Uterus (tissue), 4 donors: Measurements from ENCODE around the gene SPATA20. TPM values are rescaled to one million over a fixed set of nuclear protein-coding genes. Genes with fewer than 3 reads are reported as not detected.

Source experiments
- DNase-seq, 2 donors: peaks; one replicate each; pipeline ENCODE4 v3.0.0-alpha.2; 2019 to 2020
- H3K27ac ChIP-seq, 2 donors: fragments of 200-600 bp; sonication (generic); 1 replicate in 1 of 2; 2 replicates in 1 of 2; pipeline ENCODE4 v1.5.1; 2016 to 2018
- H3K27me3 ChIP-seq, 2 donors: fragments of 200-600 bp; sonication (generic); one replicate each; pipeline ENCODE4 v1.5.1; 2018 to 2019; ENCODE audit warnings: control low read depth in 1 of 2
- H3K36me3 ChIP-seq, 2 donors: fragments of 200-600 bp; sonication (generic); one replicate each; pipeline ENCODE4 v1.5.1; 2019; ENCODE audit warnings: control low read depth in 1 of 2
- H3K4me1 ChIP-seq, 2 donors: fragments of 200-600 bp; sonication (generic); one replicate each; pipeline ENCODE4 v1.5.1; 2018 to 2019; ENCODE audit warnings: control low read depth in 1 of 2
- H3K4me3 ChIP-seq, 2 donors: fragments of 200-600 bp; sonication (generic); 1 replicate in 1 of 2; 2 replicates in 1 of 2; pipeline ENCODE4 v1.5.1; 2018 to 2019; ENCODE audit warnings: mild to moderate bottlenecking in 1 of 2
- H3K9me3 ChIP-seq, 2 donors: fragments of 200-600 bp; sonication (generic); one replicate each; pipeline ENCODE4 v1.5.1; 2019; ENCODE audit warnings: control low read depth in 1 of 2
- CTCF ChIP-seq, 4 experiments: fragments of 200-600 bp in 2 of 4; fragments of 450-650 bp in 2 of 4; sonication (generic) in 2 of 4; IDR thresholded peaks; one replicate each; pipeline ENCODE4 v1.5.1; 2016 to 2019; ENCODE audit warnings: antibody characterized with exemption in 4 of 4, mild to moderate bottlenecking in 2 of 4, moderate library complexity in 1 of 4
- POLR2A ChIP-seq, 2 donors: fragments of 450-650 bp; IDR thresholded peaks; one replicate each; pipeline ENCODE4 v1.6.1; 2016; ENCODE audit warnings: antibody characterized with exemption in 2 of 2, mild to moderate bottlenecking in 1 of 2, moderate library complexity in 1 of 2
- intact Hi-C: fragments of 100-400 bp; cut with DNase I; formaldehyde crosslinking; loops from one replicate; pipeline ENCODE4 v1.15.1; 2023; ENCODE audit warnings: low total_unique reads
- total RNA-seq, 4 donors: library from RNA; depleted of rRNA in 3 of 4; stranded (reverse); fragments of >200 nt in 3 of 4; gene quantifications; one replicate each; pipeline versions ENCODE4 v1.1.0 to v1.2.4, GENCODE V29; 2014 to 2023
- donor health status: DM: yes; HTN: yes; CAD: no.

The SPATA20 gene
- total RNA-seq, 4 donors from 2014 or later, result 39.7 to 57.2 (median 46.2) TPM

- Histone ChIP-seq H3K9me3 (no peaks in the 10 kb centered on the region), H3K27me3 (no peaks in the 10 kb centered on the region), H3K36me3 (no peaks in the 10 kb centered on the region), H3K27ac (no peak overlapping the region), H3K4me3 (no peak overlapping the region), H3K4me1 (peaks cover 0 to 8% of the 10 kb centered on the region in 2 donors)
- no peak for DNase-seq
- TF ChIP-seq CTCF (IDR thresholded peaks at IDR 0.05), result no peak
- TF ChIP-seq POLR2A (IDR thresholded peaks at IDR 0.05), result no peak
- intact Hi-C loops, result no loop called here
These were observed 7.2 kb downstream of the SPATA20 start for GRCh38 chr17:50554201-50554600.

DNA sequence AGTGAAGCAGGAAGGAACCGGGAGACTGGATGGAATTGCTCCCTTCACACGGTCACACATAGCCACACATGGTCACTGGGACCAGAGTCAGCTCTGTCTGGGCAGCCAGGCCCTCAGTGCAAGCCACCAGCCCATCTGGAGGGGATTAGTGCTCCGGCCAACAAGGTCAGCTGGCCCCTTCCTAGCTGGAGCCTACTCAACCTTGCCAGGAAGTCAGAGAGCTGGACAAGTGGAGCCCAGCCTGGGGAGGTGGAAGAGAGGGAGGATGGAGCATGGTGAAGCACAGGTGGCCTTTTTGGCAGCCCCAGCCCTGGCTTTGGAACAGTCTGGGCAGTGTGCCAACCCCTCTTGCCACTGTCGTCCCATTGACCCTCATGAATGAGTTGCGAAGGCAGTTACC is 9.8 kb downstream of the SPATA20 start:
- Histone ChIP-seq H3K4me1 (peaks cover 0 to 25% of the 10 kb centered on the region in 2 donors), H3K4me3 (no peak overlapping the region), H3K9me3 (no peaks in the 10 kb centered on the region), H3K27ac (no peak overlapping the region), H3K27me3 (peaks cover 0 to 8% of the 10 kb centered on the region in 2 donors), H3K36me3 (no peaks in the 10 kb centered on the region)
- no peak for DNase-seq
- TF ChIP-seq CTCF (IDR thresholded peaks at IDR 0.05), result no peak
- no peak for TF ChIP-seq POLR2A (IDR thresholded peaks at IDR 0.05)
- intact Hi-C loops, result no loop called here

DNA sequence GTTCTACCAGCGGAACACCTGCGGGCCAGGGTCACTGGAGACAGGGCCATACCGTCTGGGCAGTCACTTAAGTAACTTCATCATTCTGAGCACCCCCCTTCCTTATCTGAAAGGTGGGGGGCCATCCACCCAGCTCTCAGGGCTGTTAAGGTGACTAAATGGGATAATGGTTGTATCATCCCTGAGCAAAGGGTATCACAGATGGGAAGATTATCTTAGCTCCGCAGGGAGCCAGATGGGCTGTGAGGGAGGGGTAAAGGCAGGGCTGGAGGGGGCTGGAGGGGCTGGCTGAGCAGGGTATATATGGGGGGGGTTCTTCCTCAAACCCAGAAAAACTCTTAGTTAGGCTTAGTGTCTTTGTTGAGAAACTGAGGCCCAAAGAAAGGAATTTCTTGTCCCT is 10.7 kb downstream of the SPATA20 start:
- TF ChIP-seq POLR2A (IDR thresholded peaks at IDR 0.05) (no peak), CTCF (IDR thresholded peaks at IDR 0.05) (no peak)
- H3K4me1 ChIP-seq, result peaks cover 0 to 33% of the 10 kb centered on the region in 2 donors
- no peak for DNase-seq
- H3K4me3 ChIP-seq, result no peak overlapping the region
- intact Hi-C loops, result no loop called here
- peaks cover 0 to 10% of the 10 kb centered on the region in 2 donors for H3K27me3 ChIP-seq
- no peaks in the 10 kb centered on the region for H3K36me3 ChIP-seq
- no peak overlapping the region for H3K27ac ChIP-seq
- H3K9me3 ChIP-seq, result no peaks in the 10 kb centered on the region

GRCh38 chr17:50558091-50558490 is 11.1 kb downstream of the SPATA20 start:
- Histone ChIP-seq H3K4me1 (peaks cover 0 to 34% of the 10 kb centered on the region in 2 donors), H3K27me3 (peaks cover 0 to 12% of the 10 kb centered on the region in 2 donors), H3K4me3 (no peak overlapping the region), H3K36me3 (no peaks in the 10 kb centered on the region), H3K9me3 (no peaks in the 10 kb centered on the region), H3K27ac (no peak overlapping the region)
- TF ChIP-seq CTCF (IDR thresholded peaks at IDR 0.05) (no peak), POLR2A (IDR thresholded peaks at IDR 0.05) (no peak)
- intact Hi-C loops, result no loop called here
- DNase-seq, result no peak

- peaks cover 0 to 12% of the 10 kb centered on the region in 2 donors for H3K27me3 ChIP-seq
- H3K36me3 ChIP-seq, result no peaks in the 10 kb centered on the region
- no peak for DNase-seq
- H3K4me1 ChIP-seq, result peaks cover 0 to 34% of the 10 kb centered on the region in 2 donors
- no peak for TF ChIP-seq CTCF (IDR thresholded peaks at IDR 0.05)
- no peak for TF ChIP-seq POLR2A (IDR thresholded peaks at IDR 0.05)
- intact Hi-C loops, result no loop called here
- H3K27ac ChIP-seq, result peak overlapping the region in 1 of 2 donors; percentile 30
- H3K4me3 ChIP-seq, result no peak overlapping the region
- no peaks in the 10 kb centered on the region for H3K9me3 ChIP-seq
These were observed 11.6 kb downstream of the SPATA20 start for GRCh38 chr17:50558581-50558940.
